Measurements from ENCODE around the gene ACOX2.
"Not testable (repeated sequence)": the region's sequence is repeated elsewhere in the genome, so short reads cannot be mapped to it uniquely, and the experiment has no call there.

The ACOX2 gene

DNA sequence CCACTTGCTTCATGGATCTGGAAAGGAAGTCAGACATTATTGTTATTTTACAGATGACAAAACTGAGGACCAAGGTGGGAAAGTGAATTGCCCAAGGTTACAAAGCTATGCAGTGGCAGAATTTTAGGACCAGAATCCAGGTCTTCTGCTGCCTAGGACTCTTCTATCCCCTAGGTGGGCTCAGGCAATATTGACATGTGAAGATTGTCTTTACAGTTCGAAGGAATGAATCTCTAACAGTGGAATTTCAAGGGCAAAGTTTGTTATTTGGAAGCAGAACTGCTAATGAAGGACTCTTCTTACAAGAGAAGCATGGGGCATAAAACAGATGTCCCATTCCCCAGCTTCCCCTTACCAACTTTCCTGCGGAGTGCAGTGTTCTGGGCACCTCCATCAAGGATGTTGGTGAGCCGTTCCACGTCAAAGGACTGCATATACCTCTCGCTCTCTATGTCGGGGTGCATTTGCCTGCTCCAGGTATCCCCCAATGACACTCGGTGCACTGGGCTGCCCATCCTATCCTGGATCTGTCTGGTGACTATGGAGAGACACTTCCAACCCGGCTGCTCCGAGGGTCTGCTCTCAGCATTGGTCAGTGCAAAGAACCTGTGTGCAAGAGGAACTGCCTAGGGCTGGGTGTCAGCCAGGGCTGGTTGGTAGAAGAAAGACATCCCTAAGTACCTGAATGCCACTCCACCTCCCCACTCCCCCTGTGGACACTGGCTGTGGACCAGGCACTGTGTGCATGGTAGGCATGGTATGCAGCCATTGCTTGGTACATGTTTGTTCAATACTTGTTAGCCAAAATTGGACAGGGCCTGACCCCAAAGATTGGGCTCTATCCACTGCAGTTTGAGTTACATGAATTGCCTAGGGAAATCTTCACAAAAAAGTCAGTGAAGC is 2.1 kb downstream of the ACOX2 start:
- DNase-seq (ENCODE audit: low read depth, low spot score), result no peak
- H3K4me3 ChIP-seq, result no peak overlapping the region
- TF ChIP-seq EZH2 (IDR thresholded peaks at IDR 0.05), result no peak
- no peak for TF ChIP-seq FOXP2 (optimal IDR thresholded peaks at IDR 0.05; ENCODE audit: control extremely low read depth, extremely low read length, insufficient read depth)
- no peak for TF ChIP-seq POLR2AphosphoS5 (IDR thresholded peaks at IDR 0.05; ENCODE audit: borderline replicate concordance, low read depth, low read length)
- H3K9me3 ChIP-seq (ENCODE audit: low read depth, low read length), result no peaks in the 10 kb centered on the region
- no peaks in the 10 kb centered on the region for H3K36me3 ChIP-seq (ENCODE audit: insufficient read depth, low read length)
- H3K27ac ChIP-seq, result no peak overlapping the region
- H3K9ac ChIP-seq (ENCODE audit: insufficient read length), result no peak overlapping the region

DNA sequence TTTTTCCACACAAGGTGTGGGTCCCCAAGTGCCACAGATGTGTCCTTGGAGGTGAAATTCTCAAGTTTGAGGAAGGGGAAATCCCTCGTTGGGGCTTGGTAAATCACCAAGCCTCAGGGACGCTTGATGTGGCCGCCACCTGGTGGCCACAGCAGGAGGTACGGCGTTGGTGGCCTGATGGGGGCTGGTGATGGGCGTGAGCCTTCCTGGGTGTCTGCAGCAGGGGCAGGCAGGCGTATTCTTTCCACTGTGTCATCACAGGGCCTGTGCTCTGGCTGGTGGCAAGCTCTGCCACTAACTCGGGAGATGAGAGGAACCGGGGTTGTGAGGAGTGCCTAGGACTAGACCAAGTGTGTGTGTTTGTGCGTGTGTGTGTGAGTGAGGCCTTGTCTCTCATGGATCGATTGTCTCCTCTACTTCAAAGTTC is 4.2 kb downstream of the ACOX2 start:
- TF ChIP-seq EZH2 (IDR thresholded peaks at IDR 0.05) (no peak), POLR2AphosphoS5 (IDR thresholded peaks at IDR 0.05; ENCODE audit: borderline replicate concordance, low read depth, low read length) (no peak), FOXP2 (optimal IDR thresholded peaks at IDR 0.05; ENCODE audit: control extremely low read depth, extremely low read length, insufficient read depth) (no peak)
- H3K27ac ChIP-seq, result no peak overlapping the region
- DNase-seq (ENCODE audit: low read depth, low spot score), result no peak
- no peak overlapping the region for H3K9ac ChIP-seq (ENCODE audit: insufficient read length)
- no peak overlapping the region for H3K4me3 ChIP-seq
- H3K9me3 ChIP-seq (ENCODE audit: low read depth, low read length), result no peaks in the 10 kb centered on the region
- no peaks in the 10 kb centered on the region for H3K36me3 ChIP-seq (ENCODE audit: insufficient read depth, low read length)

GRCh38 chr3:58531956-58532355 is 5.0 kb downstream of the ACOX2 start:
- no peak for DNase-seq (ENCODE audit: low read depth, low spot score)
- H3K9ac ChIP-seq (ENCODE audit: insufficient read length), result no peak overlapping the region
- TF ChIP-seq FOXP2 (optimal IDR thresholded peaks at IDR 0.05; ENCODE audit: control extremely low read depth, extremely low read length, insufficient read depth) (no peak), POLR2AphosphoS5 (IDR thresholded peaks at IDR 0.05; ENCODE audit: borderline replicate concordance, low read depth, low read length) (no peak), EZH2 (IDR thresholded peaks at IDR 0.05) (no peak)
- H3K27ac ChIP-seq, result no peak overlapping the region
- no peak overlapping the region for H3K4me3 ChIP-seq
- no peaks in the 10 kb centered on the region for H3K9me3 ChIP-seq (ENCODE audit: low read depth, low read length)
- no peaks in the 10 kb centered on the region for H3K36me3 ChIP-seq (ENCODE audit: insufficient read depth, low read length)

GRCh38 chr3:58531555-58531954 is 5.4 kb downstream of the ACOX2 start:
- Histone ChIP-seq H3K36me3 (ENCODE audit: insufficient read depth, low read length) (no peaks in the 10 kb centered on the region), H3K9ac (ENCODE audit: insufficient read length) (no peak overlapping the region), H3K27ac (no peak overlapping the region), H3K4me3 (no peak overlapping the region), H3K9me3 (ENCODE audit: low read depth, low read length) (no peaks in the 10 kb centered on the region)
- no peak for DNase-seq (ENCODE audit: low read depth, low spot score)
- no peak for TF ChIP-seq POLR2AphosphoS5 (IDR thresholded peaks at IDR 0.05; ENCODE audit: borderline replicate concordance, low read depth, low read length)
- TF ChIP-seq FOXP2 (optimal IDR thresholded peaks at IDR 0.05; ENCODE audit: control extremely low read depth, extremely low read length, insufficient read depth), result no peak
- no peak for TF ChIP-seq EZH2 (IDR thresholded peaks at IDR 0.05)

- TF ChIP-seq POLR2AphosphoS5 (IDR thresholded peaks at IDR 0.05; ENCODE audit: borderline replicate concordance, low read depth, low read length), result no peak
- no peak for TF ChIP-seq FOXP2 (optimal IDR thresholded peaks at IDR 0.05; ENCODE audit: control extremely low read depth, extremely low read length, insufficient read depth)
- no peak for TF ChIP-seq EZH2 (IDR thresholded peaks at IDR 0.05)
- Histone ChIP-seq H3K27ac (no peak overlapping the region), H3K9me3 (ENCODE audit: low read depth, low read length) (no peaks in the 10 kb centered on the region), H3K36me3 (ENCODE audit: insufficient read depth, low read length) (no peaks in the 10 kb centered on the region), H3K9ac (ENCODE audit: insufficient read length) (no peak overlapping the region), H3K4me3 (no peak overlapping the region)
- DNase-seq (ENCODE audit: low read depth, low spot score), result no peak
Measured at GRCh38 chr3:58530354-58530865, 6.6 kb downstream of the ACOX2 start.

GRCh38 chr3:58529516-58530353 is 7.3 kb downstream of the ACOX2 start:
- H3K9me3 ChIP-seq (ENCODE audit: low read depth, low read length), result no peaks in the 10 kb centered on the region
- DNase-seq (ENCODE audit: low read depth, low spot score), result no peak
- no peak overlapping the region for H3K27ac ChIP-seq
- H3K36me3 ChIP-seq (ENCODE audit: insufficient read depth, low read length), result no peaks in the 10 kb centered on the region
- H3K4me3 ChIP-seq, result no peak overlapping the region
- H3K9ac ChIP-seq (ENCODE audit: insufficient read length), result no peak overlapping the region
- TF ChIP-seq FOXP2 (optimal IDR thresholded peaks at IDR 0.05; ENCODE audit: control extremely low read depth, extremely low read length, insufficient read depth), result no peak
- TF ChIP-seq POLR2AphosphoS5 (IDR thresholded peaks at IDR 0.05; ENCODE audit: borderline replicate concordance, low read depth, low read length), result no peak
- TF ChIP-seq EZH2 (IDR thresholded peaks at IDR 0.05), result no peak

DNA sequence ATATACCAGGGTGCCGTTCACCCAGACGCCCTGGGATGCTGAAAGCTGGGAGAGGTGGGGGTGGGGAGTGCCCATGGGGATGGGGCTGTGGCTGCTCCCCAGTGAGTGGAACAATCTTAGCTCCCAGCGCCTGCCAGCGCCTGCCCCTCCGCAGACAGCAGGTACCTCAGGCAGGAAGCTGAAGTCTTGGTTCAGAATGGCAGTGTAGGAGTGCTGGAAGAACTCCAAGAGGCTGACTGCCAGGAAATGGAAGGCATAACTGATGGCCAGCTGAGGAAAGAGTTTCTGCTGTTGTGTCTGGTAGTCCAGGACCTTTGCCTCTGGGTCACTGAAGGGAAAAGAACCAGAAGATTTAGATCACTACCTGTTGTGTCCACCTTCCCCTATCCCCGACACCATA is 8.4 kb downstream of the ACOX2 start:
- H3K9ac ChIP-seq (ENCODE audit: insufficient read length), result no peak overlapping the region
- H3K9me3 ChIP-seq (ENCODE audit: low read depth, low read length), result no peaks in the 10 kb centered on the region
- H3K27ac ChIP-seq, result no peak overlapping the region
- no peak overlapping the region for H3K4me3 ChIP-seq
- no peak for DNase-seq (ENCODE audit: low read depth, low spot score)
- TF ChIP-seq FOXP2 (optimal IDR thresholded peaks at IDR 0.05; ENCODE audit: control extremely low read depth, extremely low read length, insufficient read depth), result no peak
- no peak for TF ChIP-seq EZH2 (IDR thresholded peaks at IDR 0.05)
- no peak for TF ChIP-seq POLR2AphosphoS5 (IDR thresholded peaks at IDR 0.05; ENCODE audit: borderline replicate concordance, low read depth, low read length)
- H3K36me3 ChIP-seq (ENCODE audit: insufficient read depth, low read length), result no peaks in the 10 kb centered on the region

DNA sequence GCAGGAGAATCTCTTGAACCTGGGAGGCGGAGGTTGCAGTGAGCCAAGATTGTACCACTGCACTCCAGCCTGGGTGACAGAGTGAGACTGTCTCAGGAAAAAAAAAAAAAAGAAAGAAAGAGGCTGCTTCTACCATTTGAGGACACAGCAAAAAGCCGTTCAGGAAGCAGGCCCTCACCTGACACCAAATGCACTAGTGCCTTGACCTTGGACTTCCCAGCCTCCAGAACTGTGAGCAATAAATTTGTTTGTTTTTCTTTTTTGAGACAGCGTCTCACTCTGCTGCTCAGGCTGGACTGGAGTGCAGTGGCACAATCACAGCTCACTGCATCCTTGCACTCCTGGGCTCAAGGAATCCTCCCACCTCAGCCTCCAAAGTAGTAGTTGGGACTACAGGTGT is 9.6 kb downstream of the ACOX2 start:
- not testable (repeated sequence) for H3K36me3 ChIP-seq (ENCODE audit: insufficient read depth, low read length); DNase-seq (ENCODE audit: low read depth, low spot score); H3K9ac ChIP-seq (ENCODE audit: insufficient read length); H3K9me3 ChIP-seq (ENCODE audit: low read depth, low read length); H3K4me3 ChIP-seq; H3K27ac ChIP-seq
